Endothelial cell of umbilical vein (primary cell): ENCODE data around the gene SAFB. TPM values are rescaled to one million over a fixed set of nuclear protein-coding genes. Genes with fewer than 3 reads are reported as not detected.

Source experiments
- BruUV-seq: library from RNA; stranded (reverse); fragments of 400-500 nt; replicated peaks from 2 replicates; lab custom pipeline; 2021; lab: Mats Ljungman, UMichigan
- CTCF ChIA-PET: fragments of 300-600, 350-600 bp; sonication (Branson Sonifier 250); formaldehyde crosslinking; loops from one replicate; lab custom pipeline; 2021; ENCODE audit warnings: antibody characterized with exemption, inconsistent platforms; lab: Charles Lee
- POLR2A ChIA-PET: fragments of 300-600, 350-600 bp; sonication (Branson Sonifier 250); formaldehyde crosslinking; loops from one replicate; lab custom pipeline; 2021; ENCODE audit warnings: antibody characterized with exemption, inconsistent platforms; lab: Charles Lee
- DNase-seq: peaks from one replicate; pipeline ENCODE4 v3.0.0-alpha.2; 2011; ENCODE audit warnings: low read depth, low spot score
- FAIRE-seq: peaks from 2 replicates; lab custom pipeline; 2011; peaks lifted over from hg19 to GRCh38; lab: Jason Lieb, UNC
- H2AFZ ChIP-seq: 2 replicates; pipeline ENCODE4 v1.6.0; 2012; ENCODE audit warnings: low read depth, low read length, control low read depth, inconsistent platforms
- H3K27ac ChIP-seq: 2 replicates; pipeline ENCODE4 v1.5.1; 2011; ENCODE audit warnings: low read depth, mild to moderate bottlenecking, control low read depth, low read length, moderate library complexity; ENCODE audit not compliant: insufficient read depth
- H3K27me3 ChIP-seq, 2 experiments: 2 replicates each; pipeline versions ENCODE4 v1.6.0 to v1.6.1; 2011; ENCODE audit warnings: low read length in 2 of 2, mixed read lengths in 1 of 2; ENCODE audit not compliant: control insufficient read depth in 2 of 2, insufficient read depth in 2 of 2
- H3K36me3 ChIP-seq, 2 experiments: 2 replicates in 1 of 2; 3 replicates in 1 of 2; pipeline ENCODE4 v1.5.1; 2011; ENCODE audit warnings: low read length in 2 of 2, mild to moderate bottlenecking in 1 of 2, moderate library complexity in 1 of 2; ENCODE audit not compliant: control insufficient read depth in 2 of 2, insufficient read depth in 2 of 2; ENCODE audit errors: extremely low read depth in 1 of 2
- H3K4me1 ChIP-seq: 3 replicates; pipeline ENCODE4 v1.5.1; 2011; ENCODE audit warnings: mild to moderate bottlenecking, low read length; ENCODE audit not compliant: control insufficient read depth, insufficient read depth; ENCODE audit errors: extremely low read depth
- H3K4me2 ChIP-seq: 2 replicates; pipeline ENCODE4 v1.6.1; 2011; ENCODE audit warnings: low read length, control low read depth, mixed read lengths; ENCODE audit not compliant: insufficient read depth
- H3K4me3 ChIP-seq, 3 experiments: fragments of 200-600 bp in 1 of 3; sonication (generic), shearing (Covaris generic) in 1 of 3; replicated peaks in 1 of 3; 2 replicates each; pipeline ENCODE4 v1.5.1; 2011 to 2016; ENCODE audit warnings: control low read depth in 3 of 3, low read length in 3 of 3, mild to moderate bottlenecking in 2 of 3, inconsistent platforms in 1 of 3, low read depth in 1 of 3, moderate library complexity in 1 of 3; ENCODE audit not compliant: insufficient read depth in 1 of 3
- H3K79me2 ChIP-seq: 2 replicates; pipeline ENCODE4 v1.6.0; 2012; ENCODE audit warnings: low read length, inconsistent platforms; ENCODE audit not compliant: control insufficient read depth, insufficient read depth
- H3K9ac ChIP-seq: replicated peaks from 2 replicates; pipeline ENCODE3; 2011; ENCODE audit warnings: low read length, control low read depth; ENCODE audit not compliant: insufficient read depth; ENCODE audit errors: extremely low read depth
- H3K9me1 ChIP-seq: replicated peaks from 3 replicates; pipeline ENCODE4 v1.6.0; 2011; ENCODE audit warnings: mild to moderate bottlenecking, low read length; ENCODE audit not compliant: control insufficient read depth, insufficient read depth; ENCODE audit errors: extremely low read depth
- H3K9me3 ChIP-seq: replicated peaks from 2 replicates; pipeline ENCODE4 v1.5.1; 2012; ENCODE audit warnings: low read length, inconsistent platforms; ENCODE audit not compliant: control insufficient read depth, insufficient read depth
- H4K20me1 ChIP-seq: replicated peaks from 2 replicates; pipeline ENCODE3; 2011; ENCODE audit warnings: mild to moderate bottlenecking, low read length; ENCODE audit not compliant: control insufficient read depth, insufficient read depth; ENCODE audit errors: extremely low read depth
- CTCF ChIP-seq, 2 donors: IDR thresholded peaks; 1 replicate in 1 of 2; 2 replicates in 1 of 2; pipeline ENCODE4 v1.5.1; 2011; ENCODE audit warnings: low read length in 2 of 2, mild to moderate bottlenecking in 2 of 2, moderate library complexity in 2 of 2, control low read depth in 1 of 2, inconsistent platforms in 1 of 2, low read depth in 1 of 2; ENCODE audit not compliant: insufficient read depth in 1 of 2; ENCODE audit errors: extremely low read depth in 1 of 2
- EZH2 ChIP-seq: IDR thresholded peaks from 2 replicates; pipeline ENCODE4 v1.6.1; 2012; ENCODE audit warnings: borderline replicate concordance, low read depth, mild to moderate bottlenecking, moderate library complexity, low read length, inconsistent platforms; ENCODE audit not compliant: severe bottlenecking
- FOS ChIP-seq: IDR thresholded peaks from 2 replicates; pipeline ENCODE4 v1.6.1; 2011; ENCODE audit warnings: mild to moderate bottlenecking, low read length, moderate library complexity, borderline replicate concordance; ENCODE audit not compliant: insufficient read depth
- GATA2 ChIP-seq: IDR thresholded peaks from 2 replicates; pipeline ENCODE4 v1.7.0; 2011; ENCODE audit warnings: low read depth, mild to moderate bottlenecking, moderate library complexity, mixed read lengths, low read length; ENCODE audit not compliant: insufficient read length, insufficient read depth
- JUN ChIP-seq: IDR thresholded peaks from 2 replicates; pipeline ENCODE4 v1.6.1; 2011; ENCODE audit warnings: borderline replicate concordance, low read depth; ENCODE audit not compliant: insufficient read length, insufficient read depth
- MAX ChIP-seq: IDR thresholded peaks from 2 replicates; pipeline ENCODE4 v1.6.1; 2011; ENCODE audit not compliant: insufficient read depth, insufficient read length
- MYC ChIP-seq: IDR thresholded peaks from one replicate; pipeline ENCODE4 v1.6.1; 2011; ENCODE audit warnings: mild to moderate bottlenecking, low read depth, low read length
- POLR2A ChIP-seq: IDR thresholded peaks from 2 replicates; pipeline ENCODE4 v1.6.1; 2012; ENCODE audit warnings: low read depth, mild to moderate bottlenecking, control low read depth, low read length
- POLR2AphosphoS5 ChIP-seq: IDR thresholded peaks from 2 replicates; pipeline ENCODE4 v1.6.1; 2012; ENCODE audit warnings: low read depth, mild to moderate bottlenecking, control low read depth, low read length, moderate library complexity; ENCODE audit not compliant: insufficient read depth
- dilution Hi-C: fragments of 300-500 bp; cut with MboI; formaldehyde crosslinking; loops from one replicate; pipeline ENCODE4 v1.15.0; 2019; ENCODE audit warnings: low sequenced_read_pairs; ENCODE audit not compliant: extremely low pct_ligation_motif_present
- intact Hi-C: fragments of 100-400 bp; cut with micrococcal nuclease; formaldehyde crosslinking; loops from one replicate; pipeline ENCODE4 v1.10.0; 2022
- polyA plus RNA-seq, 4 experiments: library from polyadenylated mRNA; depleted of rRNA in 3 of 4; stranded (reverse) in 3 of 4; unstranded in 1 of 4; fragments of >200 nt; gene quantifications; 2 replicates each; pipeline versions ENCODE4 v1.2.1 to v1.2.3, GENCODE V29; 2011 to 2012; ENCODE audit warnings: missing spikeins in 1 of 4
- total RNA-seq: library from RNA; stranded (reverse); gene quantifications from 2 replicates; pipeline ENCODE4 v1.2.3, GENCODE V29; 2021

The SAFB gene
- total and polyA plus RNA-seq, 2 donors (not counting 3 experiments of a cell fraction or from before 2014, with no cell fraction given): 44.7 to 109 TPM

- intact Hi-C loops (no loop called here), dilution Hi-C loops (no loop called here)
- H2AFZ ChIP-seq: no peak overlapping the region
- DNase-seq (no peak), FAIRE-seq (no peak)
- no peaks in the 10 kb centered on the region for H3K9me3 ChIP-seq
- no peaks in the 10 kb centered on the region for H3K9me1 ChIP-seq
- BruUV-seq: no TSS peak
- TF ChIP-seq CTCF (IDR thresholded peaks at IDR 0.05; ENCODE audit: extremely low read depth in 1 of 2, insufficient read depth in 1 of 2, low read depth in 1 of 2, low read length in 2 of 2): no peak
- no peak for TF ChIP-seq FOS
- no peak for TF ChIP-seq EZH2
- no peak for TF ChIP-seq MAX
- TF ChIP-seq POLR2AphosphoS5: no peak
- no peak for TF ChIP-seq MYC
- no peak for TF ChIP-seq GATA2
- TF ChIP-seq JUN: no peak
- no peak for TF ChIP-seq POLR2A
- no peak overlapping the region for H3K9ac ChIP-seq
- CTCF ChIA-PET: interaction anchor here (0.6 kb wide), 1 partner anchor 16 kb away, joined by 3 read pairs; the partner anchor contains the start of gene RPL36
- H4K20me1 ChIP-seq: no peaks in the 10 kb centered on the region
- POLR2A ChIA-PET: no interaction called here
- H3K4me1 ChIP-seq: peaks cover 2% of the 10 kb centered on the region
- H3K79me2 ChIP-seq: no peaks in the 10 kb centered on the region
- no peaks in the 10 kb centered on the region for H3K27me3 ChIP-seq
- H3K36me3 ChIP-seq: peaks cover 11 to 40% of the 10 kb centered on the region in 2 experiments
- no peak overlapping the region for H3K4me2 ChIP-seq
- no peak overlapping the region for H3K27ac ChIP-seq
- no peak overlapping the region for H3K4me3 ChIP-seq
These were observed 82.7 kb downstream of the SAFB start for GRCh38 chr19:5705552-5705951.
